Measurements from ENCODE around the gene GPR180.

GPR180 gene

DNA sequence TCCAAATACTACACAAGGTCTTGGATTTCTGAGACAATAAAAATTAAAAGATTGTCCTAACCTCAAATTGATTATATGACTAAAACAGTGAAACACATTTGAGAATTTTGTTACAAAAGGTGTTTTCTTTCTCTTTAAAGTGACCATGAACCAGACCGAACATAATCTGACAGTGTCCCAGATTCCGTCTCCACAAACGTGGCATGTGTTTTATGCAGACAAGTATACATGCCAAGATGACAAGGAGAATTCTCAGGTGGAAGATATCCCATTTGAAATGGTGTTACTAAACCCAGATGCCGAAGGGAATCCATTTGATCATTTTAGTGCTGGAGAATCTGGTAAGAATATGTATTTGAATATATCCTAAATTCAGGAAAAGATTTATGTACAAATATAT lies 10.4 kb downstream of the GPR180 start:
- no peaks in the 10 kb centered on the region for H3K4me1 ChIP-seq
- H3K36me3 ChIP-seq = peaks cover 9% of the 10 kb centered on the region
- H3K27me3 ChIP-seq = no peaks in the 10 kb centered on the region
- H3K9me3 ChIP-seq = no peaks in the 10 kb centered on the region
- H3K4me3 ChIP-seq (ENCODE audit: low read depth, low read length) = no peak overlapping the region
- TF ChIP-seq, protein P1, sequence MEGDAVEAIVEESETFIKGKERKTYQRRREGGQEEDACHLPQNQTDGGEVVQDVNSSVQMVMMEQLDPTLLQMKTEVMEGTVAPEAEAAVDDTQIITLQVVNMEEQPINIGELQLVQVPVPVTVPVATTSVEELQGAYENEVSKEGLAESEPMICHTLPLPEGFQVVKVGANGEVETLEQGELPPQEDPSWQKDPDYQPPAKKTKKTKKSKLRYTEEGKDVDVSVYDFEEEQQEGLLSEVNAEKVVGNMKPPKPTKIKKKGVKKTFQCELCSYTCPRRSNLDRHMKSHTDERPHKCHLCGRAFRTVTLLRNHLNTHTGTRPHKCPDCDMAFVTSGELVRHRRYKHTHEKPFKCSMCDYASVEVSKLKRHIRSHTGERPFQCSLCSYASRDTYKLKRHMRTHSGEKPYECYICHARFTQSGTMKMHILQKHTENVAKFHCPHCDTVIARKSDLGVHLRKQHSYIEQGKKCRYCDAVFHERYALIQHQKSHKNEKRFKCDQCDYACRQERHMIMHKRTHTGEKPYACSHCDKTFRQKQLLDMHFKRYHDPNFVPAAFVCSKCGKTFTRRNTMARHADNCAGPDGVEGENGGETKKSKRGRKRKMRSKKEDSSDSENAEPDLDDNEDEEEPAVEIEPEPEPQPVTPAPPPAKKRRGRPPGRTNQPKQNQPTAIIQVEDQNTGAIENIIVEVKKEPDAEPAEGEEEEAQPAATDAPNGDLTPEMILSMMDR (IDR thresholded peaks at IDR 0.05; ENCODE audit: low read depth, low read length) = no peak
- no peak for DNase-seq

DNA sequence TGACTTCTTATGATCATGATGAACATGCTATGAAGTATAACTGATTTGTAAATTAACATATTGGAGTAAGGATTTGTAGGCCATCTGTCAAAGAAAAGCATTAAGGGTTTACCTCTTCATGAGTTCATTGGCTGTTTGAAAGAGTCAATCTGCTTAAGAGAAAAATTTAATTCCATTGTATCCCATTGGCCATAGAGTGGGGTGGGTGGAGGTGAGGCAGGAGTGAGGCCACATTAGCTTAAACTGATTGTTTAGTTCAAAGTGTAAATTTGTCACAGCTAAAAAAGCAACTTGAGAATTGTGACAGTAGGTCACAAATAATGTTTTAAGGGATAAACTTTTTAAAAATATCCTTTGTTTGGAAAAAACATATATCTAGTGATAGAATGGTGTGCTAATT lies 11.4 kb downstream of the GPR180 start:
- Histone ChIP-seq H3K36me3 (peaks cover 7% of the 10 kb centered on the region; the same call in 1 of the 2 replicates), H3K4me1 (no peaks in the 10 kb centered on the region), H3K4me3 (ENCODE audit: low read depth, low read length) (no peak overlapping the region), H3K27me3 (no peaks in the 10 kb centered on the region), H3K9me3 (no peaks in the 10 kb centered on the region)
- no peak for DNase-seq
- TF ChIP-seq, protein P1 (IDR thresholded peaks at IDR 0.05; ENCODE audit: low read depth, low read length) = no peak

DNA sequence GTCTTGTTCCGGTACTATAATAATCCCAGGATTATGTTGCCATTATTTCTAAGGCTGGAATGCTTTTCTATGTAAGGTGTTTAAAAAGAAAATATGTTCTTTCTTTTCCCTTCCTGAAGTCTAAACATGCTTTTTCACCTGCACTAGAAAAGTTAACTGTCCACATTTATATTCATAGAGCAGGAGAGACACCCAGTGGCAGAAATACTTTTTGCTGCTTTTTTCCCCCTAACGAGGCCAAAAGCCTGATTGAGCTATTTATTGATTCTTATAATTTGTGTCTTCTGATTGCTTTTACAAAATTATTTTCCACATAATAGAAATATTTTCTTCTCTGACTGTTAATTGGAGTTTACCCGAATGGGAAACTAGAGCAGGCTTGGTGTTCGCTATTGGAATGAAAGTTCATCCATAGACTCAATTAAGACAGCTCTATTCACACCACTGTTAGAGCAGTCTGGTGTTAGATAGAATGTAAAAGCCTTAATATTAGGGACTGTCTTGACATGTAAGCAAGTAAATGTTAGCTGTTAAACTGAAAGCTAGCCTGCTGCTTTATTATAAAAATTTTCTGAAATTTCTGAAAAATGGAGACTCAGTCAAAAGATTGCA lies 15.8 kb downstream of the GPR180 start:
- Histone ChIP-seq H3K4me1 (no peaks in the 10 kb centered on the region), H3K4me3 (ENCODE audit: low read depth, low read length) (no peak overlapping the region), H3K9me3 (no peaks in the 10 kb centered on the region), H3K27me3 (no peaks in the 10 kb centered on the region), H3K36me3 (peaks cover 7% of the 10 kb centered on the region)
- TF ChIP-seq, protein P1 (IDR thresholded peaks at IDR 0.05; ENCODE audit: low read depth, low read length) = peak; percentile 72
- peak; percentile 29 for DNase-seq

DNA sequence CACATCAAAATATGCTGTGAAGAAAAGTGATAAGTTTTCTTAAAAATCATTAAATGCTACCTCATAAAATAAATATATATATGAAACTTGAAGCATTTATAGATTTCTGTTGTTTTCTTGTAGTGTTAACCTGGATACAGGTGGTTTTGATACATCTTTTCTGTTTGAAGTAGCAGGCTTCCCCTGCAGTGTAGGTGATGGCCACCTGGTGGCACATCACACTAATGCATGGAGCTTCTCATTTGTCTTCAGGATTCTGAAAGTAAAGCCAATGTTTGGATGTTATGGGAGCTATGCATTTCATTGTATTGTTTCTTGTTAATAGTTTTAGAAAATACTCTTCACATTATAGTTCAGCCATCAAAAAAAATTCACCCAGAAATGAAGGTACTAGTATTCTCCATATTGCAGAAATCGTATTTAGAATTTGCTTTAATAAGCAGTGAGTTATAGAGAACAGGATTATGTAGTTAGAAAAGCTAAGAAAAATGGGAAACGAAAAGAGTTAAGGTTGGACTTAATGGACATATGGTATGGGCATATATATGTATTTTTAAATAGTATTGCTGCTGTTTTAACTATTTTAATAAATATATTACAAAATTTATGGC lies 18.7 kb downstream of the GPR180 start:
- no peak overlapping the region for H3K4me3 ChIP-seq (ENCODE audit: low read depth, low read length)
- TF ChIP-seq, protein P1 (IDR thresholded peaks at IDR 0.05; ENCODE audit: low read depth, low read length) = peak; percentile 85
- H3K36me3 ChIP-seq = peaks cover 6% of the 10 kb centered on the region
- DNase-seq = peak; percentile 40
- no peaks in the 10 kb centered on the region for H3K4me1 ChIP-seq
- no peaks in the 10 kb centered on the region for H3K27me3 ChIP-seq
- H3K9me3 ChIP-seq = no peaks in the 10 kb centered on the region

DNA sequence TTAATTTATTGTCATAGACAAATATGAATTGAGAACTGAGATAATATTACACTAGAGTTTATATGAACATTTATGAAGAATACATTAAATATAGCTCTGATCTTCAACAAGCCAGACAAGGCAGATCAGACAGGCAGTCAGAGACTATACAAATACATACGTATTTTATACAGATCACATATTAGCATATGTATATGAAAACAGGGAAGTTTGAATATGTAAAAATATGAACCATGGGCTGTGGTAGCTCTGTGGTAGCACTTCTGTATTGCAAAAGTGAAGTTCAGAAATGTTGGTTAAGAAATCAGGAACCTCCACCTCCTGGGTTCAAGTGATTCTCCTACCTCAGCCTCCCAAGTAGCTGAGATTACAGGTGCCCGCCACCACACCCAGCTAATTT lies 20.7 kb downstream of the GPR180 start:
- peaks cover 6% of the 10 kb centered on the region for H3K36me3 ChIP-seq
- TF ChIP-seq, protein P1 (IDR thresholded peaks at IDR 0.05; ENCODE audit: low read depth, low read length) = no peak
- DNase-seq = no peak

DNA sequence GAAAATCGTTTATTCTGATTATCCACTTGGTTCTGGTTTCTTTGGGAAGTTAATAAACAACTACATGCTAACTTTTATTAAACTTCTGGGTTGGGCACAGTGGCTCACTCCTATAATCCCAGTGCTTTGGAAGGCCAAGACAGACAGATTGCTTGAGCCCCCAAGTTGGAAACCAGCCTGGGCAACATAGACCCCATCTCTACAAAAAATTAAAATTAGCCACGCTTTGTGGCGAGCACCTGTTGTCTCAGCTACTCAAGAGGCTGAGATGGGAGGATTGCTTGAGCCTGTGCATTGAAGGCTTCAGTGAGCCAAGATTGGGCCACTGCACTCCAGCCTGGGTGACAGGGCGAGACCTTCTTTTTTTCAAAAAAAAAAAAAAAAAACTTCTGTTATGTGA lies 21.7 kb downstream of the GPR180 start:
- TF ChIP-seq, protein P1 (IDR thresholded peaks at IDR 0.05; ENCODE audit: low read depth, low read length) = no peak
- no peaks in the 10 kb centered on the region for H3K27me3 ChIP-seq
- no peaks in the 10 kb centered on the region for H3K9me3 ChIP-seq
- peaks cover 6% of the 10 kb centered on the region for H3K36me3 ChIP-seq
- H3K4me1 ChIP-seq = no peaks in the 10 kb centered on the region
- H3K4me3 ChIP-seq (ENCODE audit: low read depth, low read length) = no peak overlapping the region
- DNase-seq = no peak

More for the DNA sequence above, 20.7 kb downstream of the GPR180 start:
- H3K4me3 ChIP-seq (ENCODE audit: low read depth, low read length) = no peak overlapping the region
- H3K27me3 ChIP-seq = no peaks in the 10 kb centered on the region
- no peaks in the 10 kb centered on the region for H3K4me1 ChIP-seq
- H3K9me3 ChIP-seq = no peaks in the 10 kb centered on the region

Measured in BE2C (cell line).